Hepatocyte (in vitro differentiated cells): ENCODE data around the gene MIER1. TPM values are rescaled to one million over a fixed set of nuclear protein-coding genes. Genes with fewer than 3 reads are reported as not detected.

Experiments
- DNase-seq: peaks from one replicate; pipeline ENCODE4 v3.0.0-alpha.2; 2016; ENCODE audit warnings: low spot score
- H2AFZ ChIP-seq: fragments of 200-600 bp; sonication (generic); 2 replicates; pipeline ENCODE4 v1.6.0; 2016; ENCODE audit warnings: antibody characterized with exemption, mild to moderate bottlenecking
- H3K27ac ChIP-seq: fragments of 200-600 bp; sonication (generic); 2 replicates; pipeline ENCODE4 v1.5.1; 2016; ENCODE audit warnings: mild to moderate bottlenecking
- H3K27me3 ChIP-seq: fragments of 200-600 bp; sonication (generic); 2 replicates; pipeline ENCODE4 v1.6.1; 2016
- H3K36me3 ChIP-seq: fragments of 200-600 bp; sonication (generic); replicated peaks from 2 replicates; pipeline ENCODE4 v1.5.1; 2016; ENCODE audit warnings: low read depth; ENCODE audit not compliant: insufficient read depth
- H3K4me1 ChIP-seq: fragments of 200-600 bp; sonication (generic); 2 replicates; pipeline ENCODE4 v1.5.1; 2016; ENCODE audit warnings: mild to moderate bottlenecking, moderate library complexity; ENCODE audit not compliant: insufficient read depth
- H3K4me2 ChIP-seq: fragments of 200-600 bp; sonication (generic); 2 replicates; pipeline ENCODE4 v1.6.0; 2016
- H3K4me3 ChIP-seq: fragments of 200-600 bp; sonication (generic); 2 replicates; pipeline ENCODE4 v1.5.1; 2016; ENCODE audit warnings: mild to moderate bottlenecking
- H3K79me2 ChIP-seq: fragments of 200-600 bp; sonication (generic); 2 replicates; pipeline ENCODE4 v1.6.0; 2017; ENCODE audit warnings: mild to moderate bottlenecking
- H3K9me2 ChIP-seq: fragments of 200-600 bp; sonication (generic); replicated peaks from 2 replicates; pipeline ENCODE4 v1.6.0; 2017; ENCODE audit warnings: mild to moderate bottlenecking; ENCODE audit not compliant: insufficient read depth
- H3K9me3 ChIP-seq: fragments of 200-600 bp; sonication (generic); 2 replicates; pipeline ENCODE4 v1.5.1; 2016; ENCODE audit warnings: low read depth, mild to moderate bottlenecking
- H4K20me1 ChIP-seq: fragments of 200-600 bp; sonication (generic); 2 replicates; pipeline ENCODE4 v1.6.0; 2016; ENCODE audit warnings: mild to moderate bottlenecking; ENCODE audit not compliant: insufficient read depth, poor library complexity, severe bottlenecking
- CTCF ChIP-seq: fragments of 200-600 bp; sonication (generic); IDR thresholded peaks from 2 replicates; pipeline ENCODE4 v1.5.1; 2016; ENCODE audit warnings: antibody characterized with exemption, mild to moderate bottlenecking; ENCODE audit not compliant: poor library complexity
- EZH2 ChIP-seq: fragments of 200-600 bp; sonication (generic); IDR thresholded peaks from 2 replicates; pipeline ENCODE4 v1.6.1; 2016; ENCODE audit warnings: antibody characterized with exemption, mild to moderate bottlenecking, borderline replicate concordance
- EZH2phosphoT487 ChIP-seq: fragments of 200-600 bp; sonication (generic); IDR thresholded peaks from one replicate; pipeline ENCODE4 v1.6.1; 2018; ENCODE audit warnings: antibody characterized with exemption, mild to moderate bottlenecking, low read depth, moderate library complexity; ENCODE audit not compliant: unreplicated experiment, severe bottlenecking
- WGBS: methylation state at CpG from one replicate; pipeline ENCODE4 v1.1.6; 2016; ENCODE audit warnings: low lambda C conversion rate; ENCODE audit errors: missing lambda C conversion rate; 5-methylcytosine and 5-hydroxymethylcytosine counted together
- polyA plus RNA-seq: library from polyadenylated mRNA; unstranded; fragments of >200 nt; fragmentation: Nextera tagmentation; extraction: Ambion mirVana; gene quantifications from 2 replicates; pipeline ENCODE4 v1.2.1, GENCODE V29; 2016
- total RNA-seq: library from RNA; depleted of rRNA; stranded (reverse); fragments of >200 nt; gene quantifications from 2 replicates; pipeline ENCODE4 v1.2.3, GENCODE V29; 2014

MIER1 gene
- total RNA-seq (41.9 and 42.2 TPM in 2 replicates), polyA plus RNA-seq (17.9 and 19.3 TPM in 2 replicates)

DNA sequence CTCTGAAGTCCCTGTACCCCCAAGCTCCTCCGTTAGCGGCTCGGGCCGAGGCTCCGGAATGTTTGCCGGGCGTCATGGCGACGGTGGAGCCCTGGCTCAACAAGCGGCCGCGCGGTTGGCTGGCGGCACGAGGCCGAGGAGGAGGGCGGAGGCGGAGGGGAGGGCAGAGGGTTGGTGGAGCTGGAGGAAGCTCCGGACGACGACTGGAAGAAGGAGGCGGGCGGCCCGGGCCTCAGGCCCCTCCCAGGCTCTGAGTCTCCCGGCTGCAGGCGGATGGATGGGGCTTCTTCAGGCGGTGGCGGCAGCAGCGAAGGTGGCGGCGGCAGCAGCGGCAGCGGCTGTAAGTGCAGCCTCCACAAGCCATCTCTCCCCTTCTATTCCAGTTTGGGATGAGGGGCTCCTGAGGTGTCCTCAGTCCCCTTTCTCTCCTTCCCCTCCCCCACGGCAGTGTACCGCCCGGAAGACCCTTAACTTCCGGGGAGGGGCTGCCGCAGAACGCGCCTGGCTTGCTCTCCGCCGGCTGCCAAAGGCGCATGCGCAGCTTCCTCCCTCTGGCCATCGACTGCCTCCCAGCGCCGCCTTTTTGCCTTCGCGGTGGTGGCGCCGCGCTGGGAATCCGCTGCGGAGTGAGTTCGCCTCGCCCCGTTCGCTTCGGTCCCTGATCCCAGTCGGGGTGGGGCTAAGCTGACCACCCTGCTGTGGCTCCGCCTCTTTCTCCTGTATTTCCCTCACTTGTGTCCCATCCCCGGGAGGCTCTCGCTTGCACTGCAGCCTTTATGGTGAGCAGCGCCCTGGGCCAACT lies at the start of gene MIER1, which contains the start of gene DNAI4:
TSS of gene MIER1 (plus strand) at position 235 of the 802 bp plus-strand sequence. CDS start at position 274, 39 bp downstream.
TSS of gene DNAI4 (minus strand) at position 101 of the 802 bp plus-strand sequence. CDS start at position 76, 25 bp downstream.
- Histone ChIP-seq H3K79me2 (peaks cover 64% of the 10 kb centered on the region), H3K27me3 (no peaks in the 10 kb centered on the region), H3K27ac (peak within 1 kb of the TSS; percentile 90), H3K4me3 (peak within 1 kb of the TSS; percentile 69), H3K9me2 (no peaks in the 10 kb centered on the region), H4K20me1 (no peaks in the 10 kb centered on the region), H3K4me1 (peaks cover 5% of the 10 kb centered on the region), H3K4me2 (peak within 1 kb of the TSS; percentile 86), H2AFZ (peak within 1 kb of the TSS; percentile 74), H3K36me3 (no peaks in the 10 kb centered on the region), H3K9me3 (no peaks in the 10 kb centered on the region)
- 2% methylated on average over 49 of the region's 64 CpGs for WGBS
- peak; percentile 99 for DNase-seq
- TF ChIP-seq EZH2 (no peak), CTCF (no peak), EZH2phosphoT487 (no peak)

- no peaks in the 10 kb centered on the region for H3K4me1 ChIP-seq
- no peaks in the 10 kb centered on the region for H3K36me3 ChIP-seq
- no peaks in the 10 kb centered on the region for H3K9me3 ChIP-seq
- H3K79me2 ChIP-seq: no peaks in the 10 kb centered on the region
- 89% methylated on average over 1 of the region's 1 CpG for WGBS
- H4K20me1 ChIP-seq: no peaks in the 10 kb centered on the region
- H3K4me2 ChIP-seq: no peak overlapping the region
- no peak overlapping the region for H3K27ac ChIP-seq
- no peaks in the 10 kb centered on the region for H3K27me3 ChIP-seq
- no peak overlapping the region for H2AFZ ChIP-seq
- DNase-seq: no peak
- H3K9me2 ChIP-seq: no peaks in the 10 kb centered on the region
- no peak overlapping the region for H3K4me3 ChIP-seq
- TF ChIP-seq EZH2phosphoT487 (no peak), EZH2 (no peak), CTCF (no peak)
These were observed 48.1 kb upstream of the MIER1 start for GRCh38 chr1:66876664-66877063.

- no peak overlapping the region for H3K4me2 ChIP-seq
- 97% methylated on average over 1 of the region's 1 CpG for WGBS
- no peak overlapping the region for H3K27ac ChIP-seq
- no peaks in the 10 kb centered on the region for H3K9me3 ChIP-seq
- H3K4me1 ChIP-seq: no peaks in the 10 kb centered on the region
- no peak for DNase-seq
- no peaks in the 10 kb centered on the region for H3K79me2 ChIP-seq
- H3K4me3 ChIP-seq: no peak overlapping the region
- H3K36me3 ChIP-seq: no peaks in the 10 kb centered on the region
- H4K20me1 ChIP-seq: no peaks in the 10 kb centered on the region
- H3K27me3 ChIP-seq: no peaks in the 10 kb centered on the region
- H2AFZ ChIP-seq: no peak overlapping the region
- H3K9me2 ChIP-seq: no peaks in the 10 kb centered on the region
- TF ChIP-seq EZH2: no peak
- no peak for TF ChIP-seq CTCF
- no peak for TF ChIP-seq EZH2phosphoT487
These were observed 35.8 kb upstream of the MIER1 start for GRCh38 chr1:66889030-66889429.
